Measurements from ENCODE around the gene IQSEC3. TPM values are rescaled to one million over a fixed set of nuclear protein-coding genes. Genes with fewer than 3 reads are reported as not detected.

IQSEC3 gene
- total RNA-seq, 6 donors from 2014 or later: 2.1 to 19.0 (median 8.2) TPM

GRCh38 chr12:203462-204260 lies 137.1 kb downstream of the IQSEC3 start:
- no peak overlapping the region for H3K27ac ChIP-seq
- H3K4me1 ChIP-seq: peaks cover 0 to 21% (median 12%) of the 10 kb centered on the region in 4 donors
- H3K4me3 ChIP-seq: peak overlapping the region in 3 of 4 donors; percentile 47 to 57 (median 53)
- 15 to 46% methylated on average over 40 to 42 of the region's 84 CpGs for WGBS, 2 donors
- peaks cover 0 to 8% (median 3%) of the 10 kb centered on the region in 4 donors for H3K27me3 ChIP-seq
- H3K9me3 ChIP-seq: no peaks in the 10 kb centered on the region
- DNase-seq (peak in 1 of 2 donors; percentile 90), ATAC-seq (ENCODE audit: low FRiP score in 2 of 2) (peak in 1 of 2 donors; percentile 87)
- TF ChIP-seq POLR2A (IDR thresholded peaks at IDR 0.05) (no peak), CTCF (IDR thresholded peaks at IDR 0.05) (peak in 3 of 6 experiments; percentile 11 to 31 (median 17))
- no peaks in the 10 kb centered on the region for H3K36me3 ChIP-seq

- no peak overlapping the region for H3K27ac ChIP-seq
- no peak for ATAC-seq (ENCODE audit: low FRiP score in 2 of 2)
- peaks cover 0 to 21% (median 12%) of the 10 kb centered on the region in 4 donors for H3K4me1 ChIP-seq
- no peaks in the 10 kb centered on the region for H3K36me3 ChIP-seq
- H3K27me3 ChIP-seq: peaks cover 0 to 8% (median 3%) of the 10 kb centered on the region in 4 donors
- H3K9me3 ChIP-seq: no peaks in the 10 kb centered on the region
- no peak for DNase-seq
- WGBS, 2 donors: 87 to 91% methylated on average over 8 to 11 of the region's 11 CpGs
- TF ChIP-seq CTCF (IDR thresholded peaks at IDR 0.05) (no peak), POLR2AphosphoS5 (IDR thresholded peaks at IDR 0.05) (no peak), EP300 (IDR thresholded peaks at IDR 0.05) (no peak), POLR2A (IDR thresholded peaks at IDR 0.05) (no peak)
- H3K4me3 ChIP-seq: no peak overlapping the region
Observed at GRCh38 chr12:204261-204678, 137.7 kb downstream of the IQSEC3 start.

GRCh38 chr12:205026-205425 lies 138.5 kb downstream of the IQSEC3 start:
- Histone ChIP-seq H3K36me3 (no peaks in the 10 kb centered on the region), H3K27ac (no peak overlapping the region), H3K9me3 (no peaks in the 10 kb centered on the region), H3K27me3 (peaks cover 0 to 8% (median 3%) of the 10 kb centered on the region in 4 donors), H3K4me1 (peaks cover 0 to 21% (median 12%) of the 10 kb centered on the region in 4 donors), H3K4me3 (no peak overlapping the region)
- 72 to 78% methylated on average over 4 of the region's 4 CpGs for WGBS, 2 donors
- no peak for TF ChIP-seq POLR2AphosphoS5 (IDR thresholded peaks at IDR 0.05)
- TF ChIP-seq CTCF (IDR thresholded peaks at IDR 0.05): no peak
- no peak for TF ChIP-seq POLR2A (IDR thresholded peaks at IDR 0.05)
- peak in 1 of 4 donors; percentile 64 for TF ChIP-seq EP300 (IDR thresholded peaks at IDR 0.05)
- peak in 1 of 2 donors; percentile 71 for DNase-seq
- no peak for ATAC-seq (ENCODE audit: low FRiP score in 2 of 2)

- Histone ChIP-seq H3K27ac (no peak overlapping the region), H3K9me3 (no peaks in the 10 kb centered on the region), H3K36me3 (no peaks in the 10 kb centered on the region), H3K4me1 (peaks cover 0 to 21% (median 12%) of the 10 kb centered on the region in 4 donors), H3K4me3 (no peak overlapping the region), H3K27me3 (peaks cover 0 to 8% (median 3%) of the 10 kb centered on the region in 4 donors)
- DNase-seq: no peak
- ATAC-seq (ENCODE audit: low FRiP score in 2 of 2): no peak
- TF ChIP-seq POLR2AphosphoS5 (IDR thresholded peaks at IDR 0.05) (no peak), POLR2A (IDR thresholded peaks at IDR 0.05) (no peak), EP300 (IDR thresholded peaks at IDR 0.05) (no peak), CTCF (IDR thresholded peaks at IDR 0.05) (no peak)
- WGBS, 2 donors: 91 to 94% methylated on average over 18 to 20 of the region's 21 CpGs
Observed at GRCh38 chr12:206746-207440, 140.3 kb downstream of the IQSEC3 start.

Data from upper lobe of left lung (tissue), 6 donors.